Peyer's patch (tissue), 4 donors: Measurements from ENCODE around the gene DCN.

Experiments
- POLR2A ChIP-seq, 2 donors: fragments of 450-650 bp; IDR thresholded peaks; one replicate each; pipeline ENCODE4 v1.5.1; 2017; ENCODE audit warnings: antibody characterized with exemption in 2 of 2, mild to moderate bottlenecking in 2 of 2, moderate library complexity in 2 of 2
- TF ChIP-seq, protein P1 (sequence below), 6 experiments: fragments of 450-650 bp in 4 of 6; fragments of 200-600 bp in 2 of 6; sonication (generic) in 1 of 6; IDR thresholded peaks; one replicate each; pipeline ENCODE4 v1.5.1; 2017 to 2019; ENCODE audit warnings: antibody characterized with exemption in 6 of 6, mild to moderate bottlenecking in 3 of 6, moderate library complexity in 1 of 6

DNA sequence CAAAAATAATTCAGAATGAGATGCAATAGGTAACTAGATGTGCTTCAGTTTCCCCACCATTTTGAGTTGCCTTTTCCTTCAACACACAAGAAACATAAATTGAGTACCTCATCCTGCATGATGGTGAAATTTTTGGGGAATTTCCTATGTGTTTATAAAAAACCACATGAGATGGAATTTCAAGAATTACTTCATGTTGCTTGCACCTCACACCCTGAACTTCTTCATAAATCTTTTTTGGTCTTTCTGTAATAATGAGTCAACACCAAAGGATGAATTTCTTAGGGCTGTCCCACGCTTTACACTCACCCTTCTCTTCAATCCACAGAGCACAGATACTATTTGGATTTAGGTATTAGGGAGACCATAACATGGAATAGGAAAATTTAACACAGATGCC is 48.7 kb downstream of the DCN start:
- TF ChIP-seq, protein P1, sequence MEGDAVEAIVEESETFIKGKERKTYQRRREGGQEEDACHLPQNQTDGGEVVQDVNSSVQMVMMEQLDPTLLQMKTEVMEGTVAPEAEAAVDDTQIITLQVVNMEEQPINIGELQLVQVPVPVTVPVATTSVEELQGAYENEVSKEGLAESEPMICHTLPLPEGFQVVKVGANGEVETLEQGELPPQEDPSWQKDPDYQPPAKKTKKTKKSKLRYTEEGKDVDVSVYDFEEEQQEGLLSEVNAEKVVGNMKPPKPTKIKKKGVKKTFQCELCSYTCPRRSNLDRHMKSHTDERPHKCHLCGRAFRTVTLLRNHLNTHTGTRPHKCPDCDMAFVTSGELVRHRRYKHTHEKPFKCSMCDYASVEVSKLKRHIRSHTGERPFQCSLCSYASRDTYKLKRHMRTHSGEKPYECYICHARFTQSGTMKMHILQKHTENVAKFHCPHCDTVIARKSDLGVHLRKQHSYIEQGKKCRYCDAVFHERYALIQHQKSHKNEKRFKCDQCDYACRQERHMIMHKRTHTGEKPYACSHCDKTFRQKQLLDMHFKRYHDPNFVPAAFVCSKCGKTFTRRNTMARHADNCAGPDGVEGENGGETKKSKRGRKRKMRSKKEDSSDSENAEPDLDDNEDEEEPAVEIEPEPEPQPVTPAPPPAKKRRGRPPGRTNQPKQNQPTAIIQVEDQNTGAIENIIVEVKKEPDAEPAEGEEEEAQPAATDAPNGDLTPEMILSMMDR (IDR thresholded peaks at IDR 0.05) = no peak
- TF ChIP-seq POLR2A (IDR thresholded peaks at IDR 0.05) = no peak
